HG03378 (cell line): ENCODE results near the gene SPON1.
"Not testable (repeated sequence)": the region's sequence is repeated elsewhere in the genome, so short reads cannot be mapped to it uniquely, and the experiment has no call there.

Source experiments
- ATAC-seq: cut with Tn5 transposase; IDR thresholded peaks from one replicate; pipeline ENCODE4 v1.9.1; 2021; ENCODE audit warnings: mild to moderate bottlenecking, moderate library complexity; ENCODE audit not compliant: unreplicated experiment

The SPON1 gene

GRCh38 chr11:14112721-14113120 is 150.2 kb downstream of the SPON1 start:
- ATAC-seq, result no peak

GRCh38 chr11:14114269-14114668 is 151.7 kb downstream of the SPON1 start:
- no peak for ATAC-seq

- ATAC-seq, result no peak
Measured at GRCh38 chr11:14114786-14115185, 152.3 kb downstream of the SPON1 start.

- ATAC-seq, result no peak
Measured at GRCh38 chr11:14117632-14118031, 155.1 kb downstream of the SPON1 start.

GRCh38 chr11:14118072-14118471 is 155.5 kb downstream of the SPON1 start:
- no peak for ATAC-seq

- no peak for ATAC-seq
Measured at GRCh38 chr11:14119357-14119756, 156.8 kb downstream of the SPON1 start.

GRCh38 chr11:14124350-14124749 is 161.8 kb downstream of the SPON1 start:
- no peak for ATAC-seq

GRCh38 chr11:14124886-14125285 is 162.4 kb downstream of the SPON1 start:
- ATAC-seq, result no peak

- ATAC-seq, result no peak
Measured at GRCh38 chr11:14125529-14125928, 163.0 kb downstream of the SPON1 start.

DNA sequence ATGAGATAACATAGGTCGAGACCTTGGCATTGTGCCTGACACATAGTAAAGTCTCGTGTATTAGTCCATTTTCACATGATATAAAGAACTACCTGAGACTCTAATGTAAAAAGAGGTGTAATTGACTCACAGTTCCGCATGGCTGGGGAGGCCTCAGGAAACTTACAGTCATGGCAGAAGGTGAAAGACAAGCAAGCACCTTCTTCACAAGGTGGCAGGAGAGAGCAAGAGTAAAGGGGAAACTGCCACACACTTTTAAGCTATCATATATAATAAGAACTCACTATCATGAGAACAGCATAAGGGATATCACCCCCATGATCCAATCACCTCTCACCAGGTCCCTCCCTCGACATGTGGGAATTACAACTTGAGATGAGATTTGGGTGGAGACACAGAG is 165.2 kb downstream of the SPON1 start:
- no peak for ATAC-seq

DNA sequence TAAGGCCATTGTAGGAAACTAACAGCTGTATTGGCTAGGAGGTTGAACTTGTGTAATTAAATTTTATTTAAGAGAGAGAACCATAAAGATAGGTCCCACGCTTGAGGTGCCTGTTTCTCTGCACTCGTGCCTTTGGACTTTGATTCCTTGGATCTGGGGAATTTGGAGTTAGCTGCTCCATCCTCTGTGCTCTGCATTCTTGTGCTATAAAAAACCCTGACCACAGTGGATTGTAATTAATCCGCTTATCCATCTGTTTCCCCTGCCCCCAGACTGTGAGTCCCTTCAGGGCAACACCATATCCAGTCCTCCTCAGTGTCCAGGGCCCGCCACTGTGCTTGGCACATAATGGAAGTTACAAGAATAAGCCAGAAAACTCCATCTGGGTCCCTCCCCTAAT is 169.8 kb downstream of the SPON1 start:
- ATAC-seq, result no peak

- ATAC-seq, result no peak
Measured at GRCh38 chr11:14133381-14133780, 170.9 kb downstream of the SPON1 start.

DNA sequence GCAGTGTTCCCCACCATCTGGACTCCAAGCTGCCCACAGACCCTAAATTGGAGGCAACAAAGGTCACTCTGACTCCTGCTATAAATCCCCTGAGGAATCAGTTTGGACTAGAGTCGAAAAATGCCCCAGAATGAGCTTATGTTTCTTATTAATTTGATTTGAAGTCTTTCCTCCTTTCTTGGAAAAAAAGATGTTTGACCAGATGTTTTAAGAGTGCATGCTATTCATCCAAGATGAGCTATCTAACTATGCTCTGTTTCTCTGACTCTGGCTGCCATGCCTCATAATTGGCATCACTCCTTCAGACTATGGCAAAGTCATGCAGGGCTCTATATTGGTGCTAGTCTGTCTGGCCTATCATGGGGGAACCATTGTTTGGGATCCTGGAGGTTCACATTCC is 174.0 kb downstream of the SPON1 start:
- ATAC-seq, result no peak

DNA sequence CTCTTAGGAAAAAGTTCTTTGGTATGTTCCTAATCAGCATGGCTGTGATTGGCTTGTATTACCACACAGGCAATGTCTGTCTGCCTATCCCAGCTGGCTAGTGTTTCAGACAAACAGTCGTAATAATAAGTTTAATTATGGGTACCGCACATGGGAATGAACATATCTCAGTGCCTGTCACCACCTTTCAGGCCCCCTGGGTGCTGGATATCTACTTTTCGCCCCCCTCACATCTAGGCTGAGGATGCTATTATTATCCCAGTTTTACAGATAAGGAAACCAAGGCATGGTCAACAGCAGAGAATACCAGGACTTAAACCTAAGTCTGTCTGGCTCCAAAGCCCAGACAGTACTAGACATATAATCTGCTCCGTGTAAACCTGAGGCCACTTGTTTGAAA is 174.8 kb downstream of the SPON1 start:
- ATAC-seq, result no peak

- ATAC-seq, result no peak
Measured at GRCh38 chr11:14140991-14141390, 178.5 kb downstream of the SPON1 start.

- ATAC-seq, result no peak
Measured at GRCh38 chr11:14141676-14142075, 179.2 kb downstream of the SPON1 start.

DNA sequence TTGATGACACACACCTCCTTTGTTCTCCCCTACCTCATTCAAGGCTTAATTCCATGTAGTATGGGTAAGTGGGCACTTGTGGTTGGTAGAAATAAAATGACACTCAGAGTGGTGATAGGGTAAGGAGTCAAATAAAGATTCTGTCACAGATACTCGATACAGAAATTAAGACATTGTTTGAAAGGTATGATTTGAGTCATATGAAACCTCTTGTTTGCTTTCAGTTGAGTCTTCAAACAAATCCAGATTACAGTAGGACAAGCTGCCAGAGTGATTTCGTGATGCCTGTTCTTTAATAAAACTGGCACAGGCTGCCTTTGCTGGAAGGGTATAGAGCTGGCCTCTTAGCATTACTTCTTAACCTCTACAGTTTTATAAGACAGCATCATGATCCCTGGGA is 182.4 kb downstream of the SPON1 start:
- no peak for ATAC-seq

DNA sequence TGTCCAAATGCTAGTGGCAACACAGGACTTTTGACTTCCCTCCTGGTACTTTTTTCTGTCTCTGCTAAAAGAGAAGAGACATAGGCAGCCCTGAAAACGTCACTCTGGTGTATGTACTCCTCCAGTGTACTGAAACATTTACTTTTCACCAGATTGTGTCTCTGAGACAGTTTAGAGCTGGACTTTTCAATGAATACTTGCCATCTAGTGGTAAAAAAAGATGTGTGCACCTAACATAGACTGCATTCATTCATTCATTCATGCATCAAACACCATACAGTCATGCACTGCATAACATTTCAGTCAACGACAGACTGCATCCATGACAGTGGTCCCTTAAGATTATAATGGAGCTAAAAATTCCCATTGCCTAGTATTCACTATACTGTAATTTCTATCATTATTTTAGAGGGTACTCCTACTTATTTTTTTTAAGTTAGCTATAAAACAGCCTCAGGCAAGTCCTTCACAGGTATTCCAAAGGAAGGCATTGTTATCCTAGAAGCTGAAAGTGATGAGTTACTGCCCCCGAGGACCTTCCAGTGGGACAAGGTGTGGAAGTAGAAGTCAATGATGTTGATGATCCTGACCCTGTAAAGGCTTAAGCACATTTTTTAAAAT is 186.2 kb downstream of the SPON1 start:
- ATAC-seq, result no peak

- ATAC-seq, result no peak
Measured at GRCh38 chr11:14149683-14150082, 187.2 kb downstream of the SPON1 start.

DNA sequence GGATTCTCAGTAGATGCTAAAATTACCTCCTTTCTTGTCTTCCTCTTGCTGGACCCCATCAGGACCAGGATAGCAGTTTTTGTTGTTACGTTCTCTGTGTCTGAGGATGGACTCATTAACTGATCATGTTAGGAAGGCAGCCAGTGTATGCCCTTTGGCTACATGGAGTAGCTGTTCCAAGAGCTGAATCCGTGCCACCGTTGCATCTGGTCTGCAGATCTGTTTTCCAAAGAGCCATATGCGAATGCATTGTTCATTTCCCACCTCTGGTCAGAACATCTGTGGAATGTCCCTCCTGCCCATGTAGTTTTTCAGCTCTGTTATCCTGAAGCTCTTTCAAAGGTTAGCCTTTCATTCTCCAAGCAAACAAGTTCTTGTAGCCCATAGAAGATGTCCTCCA is 188.4 kb downstream of the SPON1 start:
- ATAC-seq, result no peak

- not testable (repeated sequence) for ATAC-seq
Measured at GRCh38 chr11:14154103-14154502, 191.6 kb downstream of the SPON1 start.

- ATAC-seq, result no peak
Measured at GRCh38 chr11:14158393-14158792, 195.9 kb downstream of the SPON1 start.

DNA sequence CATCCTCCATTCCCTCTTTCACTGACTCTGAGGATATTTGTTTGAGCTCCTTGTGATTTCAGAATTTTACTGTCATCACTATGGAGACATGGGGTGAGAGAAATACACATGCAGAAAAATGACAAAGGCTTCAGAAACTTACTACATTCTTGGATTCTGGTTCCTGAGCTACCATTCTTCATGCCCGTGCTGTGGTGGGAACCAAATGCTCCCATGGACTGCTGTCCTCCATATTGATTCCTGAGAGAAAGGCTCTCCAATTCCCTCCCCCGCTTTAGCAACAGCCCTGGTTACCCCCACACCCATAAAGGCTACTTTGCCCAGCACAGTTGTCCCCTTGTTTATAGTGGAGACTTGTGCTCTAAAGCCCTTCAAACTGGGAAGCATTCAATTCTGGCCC is 201.1 kb downstream of the SPON1 start:
- ATAC-seq, result no peak
